Astrocyte (in vitro differentiated cells and primary cell): ENCODE measurements around the gene ARHGEF3.

Source experiments
- CTCF ChIP-seq: IDR thresholded peaks from 2 replicates; pipeline ENCODE4 v1.5.1; 2011; ENCODE audit warnings: low read depth, mild to moderate bottlenecking, inconsistent platforms, low read length, moderate library complexity; ENCODE audit not compliant: insufficient read depth
- EZH2 ChIP-seq: IDR thresholded peaks from 2 replicates; pipeline ENCODE4 v1.6.1; 2012; ENCODE audit warnings: mild to moderate bottlenecking, low read length, inconsistent platforms; ENCODE audit not compliant: insufficient read depth

DNA sequence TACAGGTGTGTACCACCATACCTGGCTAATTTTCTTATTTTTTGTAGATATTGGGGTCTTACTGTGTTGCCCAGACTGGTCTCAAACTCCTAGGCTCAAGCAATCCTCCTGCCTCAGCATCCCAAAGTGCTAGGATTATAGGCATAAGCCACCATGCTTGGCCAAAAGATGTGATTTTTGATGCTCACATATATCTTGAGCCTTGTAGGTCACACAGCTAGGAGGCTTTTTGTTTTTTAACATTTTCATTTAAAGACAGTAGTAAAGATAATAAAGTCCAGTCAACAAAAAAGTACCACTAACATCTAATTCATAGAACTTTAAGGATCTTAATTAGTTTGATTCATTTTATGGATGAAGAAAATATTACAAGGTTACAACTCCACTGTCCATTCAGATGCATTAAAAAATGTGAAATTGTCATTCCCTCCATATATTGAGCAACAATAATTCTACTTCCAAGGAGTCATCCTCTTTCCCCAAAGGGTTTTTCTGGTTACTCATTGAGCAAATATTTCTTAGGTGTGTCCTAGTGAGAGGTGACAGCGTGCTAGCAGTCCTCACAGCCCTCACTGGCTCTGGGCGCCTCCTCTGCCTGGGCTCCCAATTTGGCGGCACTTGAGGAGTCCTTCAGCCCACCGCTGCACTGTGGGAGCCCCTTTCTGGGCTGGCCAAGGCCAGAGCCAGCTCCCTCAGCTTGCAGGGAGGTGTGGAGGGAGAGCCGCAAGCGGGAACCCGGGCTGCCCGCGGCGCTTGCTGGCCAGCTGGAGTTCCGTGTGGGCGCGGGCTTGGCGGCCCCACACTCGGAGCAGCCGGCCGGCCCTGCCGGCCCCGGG lies 110.4 kb downstream of the ARHGEF3 start:
- TF ChIP-seq CTCF (no peak), EZH2 (no peak)
